Measurements from ENCODE around the gene PRKN.

The PRKN gene

GRCh38 chr6:161837854-161838253 lies 889.7 kb downstream of the PRKN start:
- TF ChIP-seq MAX (IDR thresholded peaks at IDR 0.05; ENCODE audit: low read depth, low read length) (no peak), CTCF (IDR thresholded peaks at IDR 0.05; ENCODE audit: low read depth, low read length) (no peak), MYC (IDR thresholded peaks at IDR 0.05; ENCODE audit: low read depth, low read length) (no peak), POLR2A (IDR thresholded peaks at IDR 0.05; ENCODE audit: extremely low read depth, insufficient read length) (no peak)
- no peak overlapping the region for H3K4me3 ChIP-seq (ENCODE audit: low read depth, low read length)
- DNase-seq (ENCODE audit: low read depth): no peak

GRCh38 chr6:161837449-161837735 lies 890.2 kb downstream of the PRKN start:
- no peak for DNase-seq (ENCODE audit: low read depth)
- H3K4me3 ChIP-seq (ENCODE audit: low read depth, low read length): no peak overlapping the region
- no peak for TF ChIP-seq CTCF (IDR thresholded peaks at IDR 0.05; ENCODE audit: low read depth, low read length)
- no peak for TF ChIP-seq POLR2A (IDR thresholded peaks at IDR 0.05; ENCODE audit: extremely low read depth, insufficient read length)
- TF ChIP-seq MYC (IDR thresholded peaks at IDR 0.05; ENCODE audit: low read depth, low read length): no peak
- TF ChIP-seq MAX (IDR thresholded peaks at IDR 0.05; ENCODE audit: low read depth, low read length): no peak

GRCh38 chr6:161836643-161837448 lies 890.7 kb downstream of the PRKN start:
- no peak for DNase-seq (ENCODE audit: low read depth)
- no peak overlapping the region for H3K4me3 ChIP-seq (ENCODE audit: low read depth, low read length)
- no peak for TF ChIP-seq POLR2A (IDR thresholded peaks at IDR 0.05; ENCODE audit: extremely low read depth, insufficient read length)
- TF ChIP-seq MYC (IDR thresholded peaks at IDR 0.05; ENCODE audit: low read depth, low read length): no peak
- TF ChIP-seq CTCF (IDR thresholded peaks at IDR 0.05; ENCODE audit: low read depth, low read length): no peak
- no peak for TF ChIP-seq MAX (IDR thresholded peaks at IDR 0.05; ENCODE audit: low read depth, low read length)

- TF ChIP-seq POLR2A (IDR thresholded peaks at IDR 0.05; ENCODE audit: extremely low read depth, insufficient read length) (no peak), MAX (IDR thresholded peaks at IDR 0.05; ENCODE audit: low read depth, low read length) (no peak), CTCF (IDR thresholded peaks at IDR 0.05; ENCODE audit: low read depth, low read length) (no peak), MYC (IDR thresholded peaks at IDR 0.05; ENCODE audit: low read depth, low read length) (no peak)
- no peak for DNase-seq (ENCODE audit: low read depth)
- H3K4me3 ChIP-seq (ENCODE audit: low read depth, low read length): no peak overlapping the region
These were observed 891.9 kb downstream of the PRKN start for GRCh38 chr6:161835500-161836215.

- TF ChIP-seq MAX (IDR thresholded peaks at IDR 0.05; ENCODE audit: low read depth, low read length) (no peak), POLR2A (IDR thresholded peaks at IDR 0.05; ENCODE audit: extremely low read depth, insufficient read length) (no peak), MYC (IDR thresholded peaks at IDR 0.05; ENCODE audit: low read depth, low read length) (no peak), CTCF (IDR thresholded peaks at IDR 0.05; ENCODE audit: low read depth, low read length) (no peak)
- H3K4me3 ChIP-seq (ENCODE audit: low read depth, low read length): no peak overlapping the region
- DNase-seq (ENCODE audit: low read depth): no peak
These were observed 893.1 kb downstream of the PRKN start for GRCh38 chr6:161834426-161834825.
